CD14-positive monocyte (primary cell): ENCODE data around the gene BYSL. TPM values are rescaled to one million over a fixed set of nuclear protein-coding genes. Genes with fewer than 3 reads are reported as not detected.

Experiments
- DNase-seq, 3 donors: peaks; one replicate each; pipeline ENCODE4 v3.0.0-alpha.2; 2011 to 2022
- H2AFZ ChIP-seq: 2 replicates; pipeline ENCODE4 v1.6.0; 2012; ENCODE audit warnings: mild to moderate bottlenecking, low read depth, low read length, inconsistent platforms; ENCODE audit not compliant: insufficient read depth, poor library complexity, severe bottlenecking
- H3K27ac ChIP-seq, 2 donors: 1 replicate in 1 of 2; 2 replicates in 1 of 2; pipeline ENCODE4 v1.5.1; 2012 to 2013; ENCODE audit warnings: low read length in 2 of 2, control low read depth in 1 of 2, inconsistent platforms in 1 of 2, low read depth in 1 of 2, mild to moderate bottlenecking in 1 of 2
- H3K27me3 ChIP-seq, 2 donors: one replicate each; pipeline versions ENCODE4 v1.6.0 to v1.6.1; 2011 to 2013; ENCODE audit warnings: low read length in 2 of 2; ENCODE audit not compliant: control insufficient read depth in 2 of 2, insufficient read depth in 2 of 2
- H3K36me3 ChIP-seq, 2 donors: replicated peaks in 1 of 2; 1 replicate in 1 of 2; 2 replicates in 1 of 2; pipeline versions ENCODE4 v1.5.1 to v1.6.1; 2012 to 2013; ENCODE audit warnings: low read length in 2 of 2, control low read depth in 1 of 2, inconsistent platforms in 1 of 2, mild to moderate bottlenecking in 1 of 2; ENCODE audit not compliant: insufficient read depth in 2 of 2, control insufficient read depth in 1 of 2
- H3K4me1 ChIP-seq, 2 donors: 1 replicate in 1 of 2; 2 replicates in 1 of 2; pipeline versions ENCODE4 v1.5.1 to v1.6.1; 2012 to 2013; ENCODE audit warnings: low read length in 2 of 2, control low read depth in 1 of 2, inconsistent platforms in 1 of 2, mild to moderate bottlenecking in 1 of 2, moderate library complexity in 1 of 2; ENCODE audit not compliant: insufficient read depth in 2 of 2, control insufficient read depth in 1 of 2
- H3K4me2 ChIP-seq: replicated peaks from 2 replicates; pipeline ENCODE3; 2012; ENCODE audit warnings: low read length, moderate library complexity, mild to moderate bottlenecking; ENCODE audit not compliant: poor library complexity, severe bottlenecking; ENCODE audit errors: extremely low read depth
- H3K4me3 ChIP-seq, 3 experiments: fragments of 200-600 bp in 1 of 3; sonication (generic) in 1 of 3; replicated peaks in 1 of 3; 1 replicate in 2 of 3; 2 replicates in 1 of 3; pipeline ENCODE4 v1.5.1; 2011 to 2013; ENCODE audit warnings: low read length in 3 of 3, mild to moderate bottlenecking in 3 of 3, control low read depth in 2 of 3, low read depth in 2 of 3, inconsistent platforms in 1 of 3, moderate library complexity in 1 of 3
- H3K79me2 ChIP-seq: 2 replicates; pipeline ENCODE4 v1.6.0; 2012; ENCODE audit warnings: mild to moderate bottlenecking, control low read depth, inconsistent platforms, low read length, moderate library complexity; ENCODE audit not compliant: insufficient read depth
- H3K9ac ChIP-seq: 2 replicates; pipeline ENCODE4 v1.6.0; 2017; ENCODE audit warnings: low read length, mild to moderate bottlenecking; ENCODE audit not compliant: insufficient read depth, poor library complexity, severe bottlenecking
- H3K9me3 ChIP-seq, 2 donors: replicated peaks in 1 of 2; 1 replicate in 1 of 2; 2 replicates in 1 of 2; pipeline versions ENCODE4 v1.5.1 to v1.6.1; 2012 to 2013; ENCODE audit warnings: low read length in 2 of 2, control low read depth in 1 of 2; ENCODE audit not compliant: control insufficient read depth in 1 of 2, insufficient read depth in 1 of 2
- H4K20me1 ChIP-seq: 2 replicates; pipeline ENCODE4 v1.6.0; 2012; ENCODE audit warnings: mild to moderate bottlenecking, low read length, control low read depth, moderate library complexity; ENCODE audit not compliant: insufficient read depth
- H3K27ac Mint-ChIP-seq, 7 donors: one replicate each; pipeline ENCODE4 v1.8.0; 2020; ENCODE audit warnings: mild to moderate bottlenecking in 7 of 7, mixed read lengths in 7 of 7, moderate library complexity in 6 of 7, inconsistent platforms in 2 of 7
- H3K27me3 Mint-ChIP-seq, 3 donors: one replicate each; pipeline ENCODE4 v1.8.0; 2021 to 2022; ENCODE audit warnings: low read depth in 3 of 3, mild to moderate bottlenecking in 3 of 3, mixed read lengths in 3 of 3, moderate library complexity in 3 of 3, inconsistent platforms in 1 of 3
- H3K36me3 Mint-ChIP-seq, 2 donors: one replicate each; pipeline ENCODE4 v1.8.0; 2020; ENCODE audit warnings: mixed read lengths in 2 of 2, inconsistent platforms in 1 of 2, mild to moderate bottlenecking in 1 of 2
- H3K4me1 Mint-ChIP-seq: one replicate; pipeline ENCODE4 v1.8.0; 2020; ENCODE audit warnings: mild to moderate bottlenecking, mixed read lengths
- H3K4me3 Mint-ChIP-seq, 2 donors: one replicate each; pipeline ENCODE4 v1.8.0; 2020; ENCODE audit warnings: mild to moderate bottlenecking in 2 of 2, mixed read lengths in 2 of 2, moderate library complexity in 1 of 2
- H3K9me3 Mint-ChIP-seq, 7 donors: one replicate each; pipeline ENCODE4 v1.8.0; 2020 to 2022; ENCODE audit warnings: mixed read lengths in 7 of 7, mild to moderate bottlenecking in 6 of 7, moderate library complexity in 6 of 7, inconsistent platforms in 2 of 7
- WGBS: methylation state at CpG from one replicate; pipeline ENCODE4 v1.1.5; 2013; ENCODE audit warnings: missing lambda C conversion rate; ENCODE audit not compliant: insufficient coverage; 5-methylcytosine and 5-hydroxymethylcytosine counted together
- intact Hi-C, 2 donors: fragments of 100-400 bp; cut with micrococcal nuclease; formaldehyde crosslinking; loops; one replicate each; pipeline versions ENCODE4 v1.15.0 to v1.15.1; 2023
- polyA plus RNA-seq, 3 donors: library from polyadenylated mRNA; depleted of rRNA in 1 of 3; unstranded in 2 of 3; stranded (reverse) in 1 of 3; fragments of 300-500 nt in 2 of 3; fragments of >200 nt in 1 of 3; fragmentation: Illumina TruSeq in 2 of 3; gene quantifications; 1 replicate in 2 of 3; 2 replicates in 1 of 3; pipeline ENCODE4 v1.2.3, GENCODE V29; 2012 to 2021
- TF ChIP-seq, protein P1 (sequence below): fragments of 200-600 bp; IDR thresholded peaks from one replicate; pipeline ENCODE4 v1.8.0; 2022; ENCODE audit warnings: antibody characterized with exemption, mild to moderate bottlenecking

The BYSL gene
- polyA plus RNA-seq, 3 donors: 2.7 to 4.2 (median 3.9) TPM

DNA sequence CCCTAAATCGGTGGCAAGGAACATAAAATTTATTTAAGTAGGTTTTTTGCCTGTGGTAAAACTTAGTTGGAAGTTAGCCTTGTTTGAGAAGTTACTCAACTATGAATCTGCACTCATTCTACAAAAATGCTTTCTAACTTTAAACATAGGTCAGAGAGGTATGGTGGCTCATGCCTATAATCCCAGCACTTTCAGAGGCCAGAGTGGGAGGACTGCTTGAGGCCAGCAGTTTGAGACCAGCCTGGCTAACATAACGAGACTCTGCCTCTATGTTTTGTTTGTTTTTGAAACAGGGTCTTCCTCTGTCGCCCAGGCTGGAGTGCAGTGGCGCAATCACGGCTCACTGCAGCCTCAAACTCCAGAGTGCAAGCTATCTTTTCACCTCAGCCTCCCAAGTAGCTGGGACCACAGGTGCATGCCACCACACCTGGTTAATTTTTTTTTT lies 42.3 kb upstream of the BYSL start:
- Mint-ChIP-seq H3K36me3 (peaks cover 0 to 5% of the 10 kb centered on the region in 2 donors), H3K4me1 (peaks cover 3% of the 10 kb centered on the region), H3K4me3 (no peak overlapping the region), H3K9me3 (no peaks in the 10 kb centered on the region), H3K27me3 (no peaks in the 10 kb centered on the region), H3K27ac (no peak overlapping the region)
- Histone ChIP-seq H3K4me1 (no peaks in the 10 kb centered on the region), H3K9me3 (no peaks in the 10 kb centered on the region), H3K4me3 (no peak overlapping the region), H3K27ac (no peak overlapping the region), H4K20me1 (no peaks in the 10 kb centered on the region), H3K4me2 (no peak overlapping the region), H3K79me2 (no peaks in the 10 kb centered on the region), H3K27me3 (no peaks in the 10 kb centered on the region), H3K36me3 (no peaks in the 10 kb centered on the region), H3K9ac (no peak overlapping the region), H2AFZ (no peak overlapping the region)
- no peak for DNase-seq
- intact Hi-C loops: no loop called here
- TF ChIP-seq, protein P1, sequence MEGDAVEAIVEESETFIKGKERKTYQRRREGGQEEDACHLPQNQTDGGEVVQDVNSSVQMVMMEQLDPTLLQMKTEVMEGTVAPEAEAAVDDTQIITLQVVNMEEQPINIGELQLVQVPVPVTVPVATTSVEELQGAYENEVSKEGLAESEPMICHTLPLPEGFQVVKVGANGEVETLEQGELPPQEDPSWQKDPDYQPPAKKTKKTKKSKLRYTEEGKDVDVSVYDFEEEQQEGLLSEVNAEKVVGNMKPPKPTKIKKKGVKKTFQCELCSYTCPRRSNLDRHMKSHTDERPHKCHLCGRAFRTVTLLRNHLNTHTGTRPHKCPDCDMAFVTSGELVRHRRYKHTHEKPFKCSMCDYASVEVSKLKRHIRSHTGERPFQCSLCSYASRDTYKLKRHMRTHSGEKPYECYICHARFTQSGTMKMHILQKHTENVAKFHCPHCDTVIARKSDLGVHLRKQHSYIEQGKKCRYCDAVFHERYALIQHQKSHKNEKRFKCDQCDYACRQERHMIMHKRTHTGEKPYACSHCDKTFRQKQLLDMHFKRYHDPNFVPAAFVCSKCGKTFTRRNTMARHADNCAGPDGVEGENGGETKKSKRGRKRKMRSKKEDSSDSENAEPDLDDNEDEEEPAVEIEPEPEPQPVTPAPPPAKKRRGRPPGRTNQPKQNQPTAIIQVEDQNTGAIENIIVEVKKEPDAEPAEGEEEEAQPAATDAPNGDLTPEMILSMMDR: no peak
- no CpG with 5 or more reads among the region's 5 CpGs for WGBS

DNA sequence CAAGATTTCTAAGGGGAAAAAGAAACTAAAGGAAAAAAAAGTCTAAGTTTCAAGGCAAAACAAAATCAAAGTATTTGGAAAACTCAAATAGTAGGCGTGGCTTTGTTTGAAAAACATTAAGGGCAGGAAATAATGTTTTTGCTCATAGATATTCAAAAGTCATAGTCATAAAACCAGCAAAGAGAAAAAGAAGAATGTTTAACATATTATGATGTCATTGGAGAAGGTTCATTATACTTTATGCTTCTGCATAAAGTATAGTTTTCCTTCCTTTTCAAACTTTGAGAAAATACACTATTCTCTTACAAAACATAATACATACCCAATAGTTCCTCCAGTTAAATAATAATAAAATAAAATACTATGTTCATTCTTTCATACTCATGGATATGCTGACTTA lies 39.8 kb upstream of the BYSL start:
- intact Hi-C loops: no loop called here
- WGBS: no CpG with 5 or more reads among the region's 1 CpG

More for the DNA sequence above, 39.8 kb upstream of the BYSL start:
- H3K27ac ChIP-seq: no peak overlapping the region
- H3K4me2 ChIP-seq: no peak overlapping the region
- H3K9ac ChIP-seq: no peak overlapping the region
- no peaks in the 10 kb centered on the region for H3K36me3 ChIP-seq
- H3K4me1 Mint-ChIP-seq: no peaks in the 10 kb centered on the region
- H3K9me3 ChIP-seq: no peaks in the 10 kb centered on the region
- H3K79me2 ChIP-seq: no peaks in the 10 kb centered on the region
- no peak overlapping the region for H3K4me3 ChIP-seq
- no peaks in the 10 kb centered on the region for H3K27me3 ChIP-seq
- no peaks in the 10 kb centered on the region for H3K4me1 ChIP-seq
- no peaks in the 10 kb centered on the region for H4K20me1 ChIP-seq
- H3K27ac Mint-ChIP-seq: no peak overlapping the region
- TF ChIP-seq, protein P1: no peak
- no peak overlapping the region for H3K4me3 Mint-ChIP-seq
- H3K36me3 Mint-ChIP-seq: peaks cover 1 to 7% of the 10 kb centered on the region in 2 donors
- no peaks in the 10 kb centered on the region for H3K27me3 Mint-ChIP-seq
- DNase-seq: no peak
- no peak overlapping the region for H2AFZ ChIP-seq
- H3K9me3 Mint-ChIP-seq: no peaks in the 10 kb centered on the region
